ENCODE results near the gene PLN.
A peak's percentile ranks its signal among the peaks of the same experiment; 100 is the strongest.

Gene PLN

GRCh38 chr6:118554698-118555097 lies 6.6 kb downstream of the PLN start:
- H3K27me3 ChIP-seq: no peaks in the 10 kb centered on the region
- no peak for DNase-seq

GRCh38 chr6:118558464-118559217 lies 10.5 kb downstream of the PLN start:
- no peaks in the 10 kb centered on the region for H3K9me3 ChIP-seq
- H3K4me3 ChIP-seq (ENCODE audit: low read depth, low read length): no peak overlapping the region
- TF ChIP-seq CTCF (IDR thresholded peaks at IDR 0.05; ENCODE audit: low read depth, low read length): no peak

More at GRCh38 chr6:118554698-118555097, 6.6 kb downstream of the PLN start:
- TF ChIP-seq CTCF (IDR thresholded peaks at IDR 0.05; ENCODE audit: low read depth, low read length): no peak
- Histone ChIP-seq H3K4me3 (ENCODE audit: low read depth, low read length) (no peak overlapping the region), H3K4me1 (peaks cover 7% of the 10 kb centered on the region; the same call in 1 of the 2 replicates), H3K36me3 (no peaks in the 10 kb centered on the region), H3K9me3 (no peaks in the 10 kb centered on the region)

GRCh38 chr6:118559659-118560058 lies 11.6 kb downstream of the PLN start:
- peaks cover 7% of the 10 kb centered on the region; the same call in 1 of the 2 replicates for H3K4me1 ChIP-seq
- no peaks in the 10 kb centered on the region for H3K36me3 ChIP-seq
- no peak for TF ChIP-seq CTCF (IDR thresholded peaks at IDR 0.05; ENCODE audit: low read depth, low read length)
- no peaks in the 10 kb centered on the region for H3K27me3 ChIP-seq
- no peak for DNase-seq
- H3K4me3 ChIP-seq (ENCODE audit: low read depth, low read length): no peak overlapping the region
- H3K9me3 ChIP-seq: no peaks in the 10 kb centered on the region

More at GRCh38 chr6:118558464-118559217, 10.5 kb downstream of the PLN start:
- Histone ChIP-seq H3K27me3 (no peaks in the 10 kb centered on the region), H3K36me3 (no peaks in the 10 kb centered on the region), H3K4me1 (peaks cover 7% of the 10 kb centered on the region; the same call in 1 of the 2 replicates)
- DNase-seq: no peak

GRCh38 chr6:118562248-118562647 lies 14.2 kb downstream of the PLN start:
- H3K4me3 ChIP-seq (ENCODE audit: low read depth, low read length): no peak overlapping the region
- H3K9me3 ChIP-seq: no peaks in the 10 kb centered on the region
- peaks cover 7% of the 10 kb centered on the region; the same call in 1 of the 2 replicates for H3K4me1 ChIP-seq
- DNase-seq: no peak
- H3K36me3 ChIP-seq: no peaks in the 10 kb centered on the region
- TF ChIP-seq CTCF (IDR thresholded peaks at IDR 0.05; ENCODE audit: low read depth, low read length): no peak
- H3K27me3 ChIP-seq: no peaks in the 10 kb centered on the region

- Histone ChIP-seq H3K36me3 (no peaks in the 10 kb centered on the region), H3K4me1 (peaks cover 7% of the 10 kb centered on the region; the same call in 1 of the 2 replicates), H3K4me3 (ENCODE audit: low read depth, low read length) (no peak overlapping the region), H3K9me3 (no peaks in the 10 kb centered on the region), H3K27me3 (no peaks in the 10 kb centered on the region)
- no peak for TF ChIP-seq CTCF (IDR thresholded peaks at IDR 0.05; ENCODE audit: low read depth, low read length)
- no peak for DNase-seq
These were observed 14.9 kb downstream of the PLN start for GRCh38 chr6:118562959-118563358.

GRCh38 chr6:118565311-118565960 lies 17.3 kb downstream of the PLN start:
- H3K4me3 ChIP-seq (ENCODE audit: low read depth, low read length): no peak overlapping the region
- DNase-seq: no peak
- H3K36me3 ChIP-seq: no peaks in the 10 kb centered on the region
- no peaks in the 10 kb centered on the region for H3K27me3 ChIP-seq
- H3K9me3 ChIP-seq: no peaks in the 10 kb centered on the region
- H3K4me1 ChIP-seq: no peaks in the 10 kb centered on the region
- TF ChIP-seq CTCF (IDR thresholded peaks at IDR 0.05; ENCODE audit: low read depth, low read length): peak; percentile 57
